ENCODE data around the gene HAUS6. TPM values are rescaled to one million over a fixed set of nuclear protein-coding genes. Genes with fewer than 3 reads are reported as not detected.

Gene HAUS6
- total and polyA plus RNA-seq, 2 of the 13 experiments (the other 11 are each of a cell fraction or from before 2014, with no cell fraction given), result 9.8 to 31.1 TPM

DNA sequence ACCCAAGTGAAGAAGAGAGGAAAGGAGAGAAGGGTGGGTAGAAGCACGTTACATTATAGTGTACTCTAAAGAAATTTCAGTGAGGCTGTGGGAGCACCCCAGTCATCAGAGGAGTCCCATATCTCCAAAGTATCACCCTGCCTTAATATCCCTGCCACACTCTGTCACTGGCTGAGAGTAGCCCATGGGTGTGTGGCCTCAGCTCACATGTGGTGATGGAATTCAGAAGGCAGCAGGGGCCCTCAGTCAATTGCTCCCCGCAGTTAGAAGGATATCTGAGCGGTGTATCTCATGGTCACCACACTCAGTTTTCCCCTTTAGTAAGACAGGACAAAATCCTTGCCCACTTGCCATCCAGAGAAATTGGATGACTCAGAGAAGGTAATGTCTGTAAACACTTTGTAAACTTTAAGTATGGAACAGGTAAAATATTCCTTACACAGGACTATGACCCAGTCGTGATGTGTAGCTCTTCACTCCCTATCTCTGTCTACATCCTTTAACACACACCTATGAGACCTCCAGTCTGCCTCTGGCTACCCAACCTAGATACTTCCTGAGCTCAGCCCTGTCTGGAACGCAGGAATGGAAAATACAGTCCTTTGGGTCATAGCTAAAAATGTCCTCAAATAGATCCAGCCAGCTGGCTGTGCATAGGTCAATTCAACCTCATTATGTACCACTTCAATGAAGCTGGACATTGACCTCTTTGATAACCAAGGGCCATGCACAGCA, 48.9 kb upstream of the HAUS6 start (continued):
- TF ChIP-seq, protein P1, sequence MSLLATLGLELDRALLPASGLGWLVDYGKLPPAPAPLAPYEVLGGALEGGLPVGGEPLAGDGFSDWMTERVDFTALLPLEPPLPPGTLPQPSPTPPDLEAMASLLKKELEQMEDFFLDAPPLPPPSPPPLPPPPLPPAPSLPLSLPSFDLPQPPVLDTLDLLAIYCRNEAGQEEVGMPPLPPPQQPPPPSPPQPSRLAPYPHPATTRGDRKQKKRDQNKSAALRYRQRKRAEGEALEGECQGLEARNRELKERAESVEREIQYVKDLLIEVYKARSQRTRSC (CRISPR knock-in tag; IDR thresholded peaks at IDR 0.05; ENCODE audit: low read depth), result 0 out of 2 replicates have a peak, but pooled peaks have one; percentile 23
- TF ChIP-seq JARID2 (CRISPR knock-in tag; IDR thresholded peaks at IDR 0.05; ENCODE audit: insufficient replicate concordance) (no peak), ZNF567 (CRISPR knock-in tag; IDR thresholded peaks at IDR 0.05; ENCODE audit: borderline replicate concordance) (no peak), ZNF550 (CRISPR knock-in tag; IDR thresholded peaks at IDR 0.05; ENCODE audit: borderline replicate concordance) (no peak), RFXAP (CRISPR knock-in tag; IDR thresholded peaks at IDR 0.05; ENCODE audit: borderline replicate concordance) (0 out of 2 replicates have a peak, but pooled peaks have one; percentile 36), LCORL (IDR thresholded peaks at IDR 0.05) (peak; percentile 88; the same call in 1 of the 2 replicates), LCORL (CRISPR knock-in tag; IDR thresholded peaks at IDR 0.05) (peak; percentile 95), GATAD1 (CRISPR knock-in tag; IDR thresholded peaks at IDR 0.05) (peak; percentile 45; the same call in 1 of the 2 replicates), ZNF432 (CRISPR knock-in tag; IDR thresholded peaks at IDR 0.05; ENCODE audit: borderline replicate concordance) (no peak), HDAC6 (IDR thresholded peaks at IDR 0.05; ENCODE audit: low read depth, low read length) (no peak), ZNF607 (CRISPR knock-in tag; IDR thresholded peaks at IDR 0.05; ENCODE audit: borderline replicate concordance) (no peak; the same call in 1 of the 2 replicates), ZNF605 (CRISPR knock-in tag; IDR thresholded peaks at IDR 0.05) (peak; percentile 80), HOXA7 (CRISPR knock-in tag; IDR thresholded peaks at IDR 0.05) (no peak), SRSF1 (optimal IDR thresholded peaks at IDR 0.05; ENCODE audit: low read depth, low read length) (no peak), NCOR1 (IDR thresholded peaks at IDR 0.05; ENCODE audit: borderline replicate concordance, low read length) (peak; percentile 89; the same call in 1 of the 2 replicates), HDAC2 (CRISPR knock-in tag; IDR thresholded peaks at IDR 0.05) (peak; percentile 94), ZNF562 (CRISPR knock-in tag; IDR thresholded peaks at IDR 0.05; ENCODE audit: borderline replicate concordance) (no peak), ASH2L (IDR thresholded peaks at IDR 0.05; ENCODE audit: insufficient read length, low read depth, low read length) (peak; percentile 85), WIZ (CRISPR knock-in tag; IDR thresholded peaks at IDR 0.05) (no peak), DNMT1 (CRISPR knock-in tag; IDR thresholded peaks at IDR 0.05) (no peak), ZMYM2 (CRISPR knock-in tag; IDR thresholded peaks at IDR 0.05) (no peak; the same call in 1 of the 2 replicates), SAFB2 (CRISPR knock-in tag; IDR thresholded peaks at IDR 0.05; ENCODE audit: borderline replicate concordance, low read depth) (0 out of 2 replicates have a peak, but pooled peaks have one; percentile 70)
- TF ChIP-seq, protein P2, sequence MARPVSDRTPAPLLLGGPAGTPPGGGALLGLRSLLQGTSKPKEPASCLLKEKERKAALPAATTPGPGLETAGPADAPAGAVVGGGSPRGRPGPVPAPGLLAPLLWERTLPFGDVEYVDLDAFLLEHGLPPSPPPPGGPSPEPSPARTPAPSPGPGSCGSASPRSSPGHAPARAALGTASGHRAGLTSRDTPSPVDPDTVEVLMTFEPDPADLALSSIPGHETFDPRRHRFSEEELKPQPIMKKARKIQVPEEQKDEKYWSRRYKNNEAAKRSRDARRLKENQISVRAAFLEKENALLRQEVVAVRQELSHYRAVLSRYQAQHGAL (CRISPR knock-in tag; IDR thresholded peaks at IDR 0.05; ENCODE audit: not compliant biosample characterization), result no peak
- TF ChIP-seq, protein P3, sequence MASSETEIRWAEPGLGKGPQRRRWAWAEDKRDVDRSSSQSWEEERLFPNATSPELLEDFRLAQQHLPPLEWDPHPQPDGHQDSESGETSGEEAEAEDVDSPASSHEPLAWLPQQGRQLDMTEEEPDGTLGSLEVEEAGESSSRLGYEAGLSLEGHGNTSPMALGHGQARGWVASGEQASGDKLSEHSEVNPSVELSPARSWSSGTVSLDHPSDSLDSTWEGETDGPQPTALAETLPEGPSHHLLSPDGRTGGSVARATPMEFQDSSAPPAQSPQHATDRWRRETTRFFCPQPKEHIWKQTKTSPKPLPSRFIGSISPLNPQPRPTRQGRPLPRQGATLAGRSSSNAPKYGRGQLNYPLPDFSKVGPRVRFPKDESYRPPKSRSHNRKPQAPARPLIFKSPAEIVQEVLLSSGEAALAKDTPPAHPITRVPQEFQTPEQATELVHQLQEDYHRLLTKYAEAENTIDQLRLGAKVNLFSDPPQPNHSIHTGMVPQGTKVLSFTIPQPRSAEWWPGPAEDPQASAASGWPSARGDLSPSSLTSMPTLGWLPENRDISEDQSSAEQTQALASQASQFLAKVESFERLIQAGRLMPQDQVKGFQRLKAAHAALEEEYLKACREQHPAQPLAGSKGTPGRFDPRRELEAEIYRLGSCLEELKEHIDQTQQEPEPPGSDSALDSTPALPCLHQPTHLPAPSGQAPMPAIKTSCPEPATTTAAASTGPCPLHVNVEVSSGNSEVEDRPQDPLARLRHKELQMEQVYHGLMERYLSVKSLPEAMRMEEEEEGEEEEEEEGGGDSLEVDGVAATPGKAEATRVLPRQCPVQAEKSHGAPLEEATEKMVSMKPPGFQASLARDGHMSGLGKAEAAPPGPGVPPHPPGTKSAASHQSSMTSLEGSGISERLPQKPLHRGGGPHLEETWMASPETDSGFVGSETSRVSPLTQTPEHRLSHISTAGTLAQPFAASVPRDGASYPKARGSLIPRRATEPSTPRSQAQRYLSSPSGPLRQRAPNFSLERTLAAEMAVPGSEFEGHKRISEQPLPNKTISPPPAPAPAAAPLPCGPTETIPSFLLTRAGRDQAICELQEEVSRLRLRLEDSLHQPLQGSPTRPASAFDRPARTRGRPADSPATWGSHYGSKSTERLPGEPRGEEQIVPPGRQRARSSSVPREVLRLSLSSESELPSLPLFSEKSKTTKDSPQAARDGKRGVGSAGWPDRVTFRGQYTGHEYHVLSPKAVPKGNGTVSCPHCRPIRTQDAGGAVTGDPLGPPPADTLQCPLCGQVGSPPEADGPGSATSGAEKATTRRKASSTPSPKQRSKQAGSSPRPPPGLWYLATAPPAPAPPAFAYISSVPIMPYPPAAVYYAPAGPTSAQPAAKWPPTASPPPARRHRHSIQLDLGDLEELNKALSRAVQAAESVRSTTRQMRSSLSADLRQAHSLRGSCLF (CRISPR knock-in tag; IDR thresholded peaks at IDR 0.05; ENCODE audit: borderline replicate concordance), result no peak

Data from HepG2 (cell line).